Ascending aorta (tissue), 2 donors: ENCODE measurements around the gene PLD6. TPM values are rescaled to one million over a fixed set of nuclear protein-coding genes. Genes with fewer than 3 reads are reported as not detected.
A peak's percentile ranks its signal among the peaks of the same experiment; 100 is the strongest.
"Not testable (repeated sequence)": the region's sequence is repeated elsewhere in the genome, so short reads cannot be mapped to it uniquely, and the experiment has no call there.

Experiments
- DNase-seq, 2 donors: peaks; one replicate each; pipeline ENCODE4 v3.0.0-alpha.2; 2019; ENCODE audit warnings: low spot score in 2 of 2
- H3K27ac ChIP-seq, 2 donors: fragments of 200-600 bp; sonication (generic); one replicate each; pipeline ENCODE4 v1.5.1; 2016 to 2017; ENCODE audit warnings: mild to moderate bottlenecking in 1 of 2
- H3K27me3 ChIP-seq: fragments of 200-600 bp; sonication (generic); one replicate; pipeline ENCODE4 v1.5.1; 2017
- H3K36me3 ChIP-seq, 2 donors: fragments of 200-600 bp; sonication (generic); one replicate each; pipeline ENCODE4 v1.5.1; 2016
- H3K4me1 ChIP-seq, 2 donors: fragments of 200-600 bp; sonication (generic); one replicate each; pipeline ENCODE4 v1.5.1; 2016 to 2017; ENCODE audit warnings: mild to moderate bottlenecking in 1 of 2
- H3K4me3 ChIP-seq, 2 donors: fragments of 200-600 bp; sonication (generic); one replicate each; pipeline ENCODE4 v1.5.1; 2016 to 2017; ENCODE audit warnings: mild to moderate bottlenecking in 1 of 2
- H3K9me3 ChIP-seq, 2 donors: fragments of 200-600 bp; sonication (generic); one replicate each; pipeline ENCODE4 v1.5.1; 2016
- CTCF ChIP-seq, 3 experiments: fragments of 200-600 bp in 2 of 3; fragments of 450-650 bp in 1 of 3; sonication (generic) in 2 of 3; IDR thresholded peaks; one replicate each; pipeline ENCODE4 v1.5.1; 2016 to 2019; ENCODE audit warnings: antibody characterized with exemption in 3 of 3, mild to moderate bottlenecking in 1 of 3, moderate library complexity in 1 of 3
- intact Hi-C: fragments of 100-400 bp; cut with DNase I; formaldehyde crosslinking; loops from one replicate; pipeline ENCODE4 v1.15.1; 2023
- total RNA-seq: library from RNA; depleted of rRNA; stranded (reverse); fragments of >200 nt; gene quantifications from one replicate; pipeline ENCODE4 v1.1.0, GENCODE V29; 2016

The PLD6 gene
- total RNA-seq, 1 donor from 2014 or later, result 0.32 TPM

- H3K27ac ChIP-seq, result no peak overlapping the region
- H3K4me1 ChIP-seq, result no peaks in the 10 kb centered on the region
- intact Hi-C loops, result no loop called here
- no peak for DNase-seq
- no peak overlapping the region for H3K4me3 ChIP-seq
- no peaks in the 10 kb centered on the region for H3K27me3 ChIP-seq
- H3K9me3 ChIP-seq, result no peaks in the 10 kb centered on the region
- H3K36me3 ChIP-seq, result peaks cover 79 to 90% of the 10 kb centered on the region in 2 donors
- no peak for TF ChIP-seq CTCF (IDR thresholded peaks at IDR 0.05)
These were observed 42.0 kb downstream of the PLD6 start for GRCh38 chr17:17164156-17164555.

- no peak for DNase-seq
- H3K4me3 ChIP-seq, result no peak overlapping the region
- no peak overlapping the region for H3K27ac ChIP-seq
- intact Hi-C loops, result no loop called here
- H3K36me3 ChIP-seq, result peaks cover 86 to 99% of the 10 kb centered on the region in 2 donors
- TF ChIP-seq CTCF (IDR thresholded peaks at IDR 0.05), result no peak
- no peaks in the 10 kb centered on the region for H3K27me3 ChIP-seq
- no peaks in the 10 kb centered on the region for H3K9me3 ChIP-seq
- no peaks in the 10 kb centered on the region for H3K4me1 ChIP-seq
These were observed 44.4 kb downstream of the PLD6 start for GRCh38 chr17:17161759-17162158.

- intact Hi-C loops, result no loop called here
- no peak for DNase-seq
- no peaks in the 10 kb centered on the region for H3K27me3 ChIP-seq
- no peak overlapping the region for H3K4me3 ChIP-seq
- no peak overlapping the region for H3K27ac ChIP-seq
- TF ChIP-seq CTCF (IDR thresholded peaks at IDR 0.05), result no peak
- no peaks in the 10 kb centered on the region for H3K9me3 ChIP-seq
- H3K4me1 ChIP-seq, result no peaks in the 10 kb centered on the region
- H3K36me3 ChIP-seq, result peaks cover 82 to 99% of the 10 kb centered on the region in 2 donors
These were observed 45.0 kb downstream of the PLD6 start for GRCh38 chr17:17161121-17161520.

GRCh38 chr17:17159571-17159970 lies 46.6 kb downstream of the PLD6 start:
- no peaks in the 10 kb centered on the region for H3K4me1 ChIP-seq
- no peak for DNase-seq
- H3K4me3 ChIP-seq, result no peak overlapping the region
- H3K27me3 ChIP-seq, result no peaks in the 10 kb centered on the region
- no peak overlapping the region for H3K27ac ChIP-seq
- peaks cover 81 to 99% of the 10 kb centered on the region in 2 donors for H3K36me3 ChIP-seq
- no peak for TF ChIP-seq CTCF (IDR thresholded peaks at IDR 0.05)
- intact Hi-C loops, result no loop called here
- no peaks in the 10 kb centered on the region for H3K9me3 ChIP-seq

GRCh38 chr17:17158506-17158905 lies 47.6 kb downstream of the PLD6 start:
- intact Hi-C loops, H3K27me3 ChIP-seq, DNase-seq, H3K4me1 ChIP-seq, H3K27ac ChIP-seq, H3K9me3 ChIP-seq, H3K4me3 ChIP-seq: not testable (repeated sequence)
- peaks cover 81 to 99% of the 10 kb centered on the region in 2 donors for H3K36me3 ChIP-seq

- Histone ChIP-seq H3K9me3 (no peaks in the 10 kb centered on the region), H3K27ac (peak overlapping the region in 1 of 2 donors; percentile 31), H3K4me3 (no peak overlapping the region), H3K27me3 (no peaks in the 10 kb centered on the region), H3K4me1 (peaks cover 6 to 8% of the 10 kb centered on the region in 2 donors), H3K36me3 (peaks cover 74 to 96% of the 10 kb centered on the region in 2 donors)
- intact Hi-C loops, result no loop called here
- TF ChIP-seq CTCF (IDR thresholded peaks at IDR 0.05), result no peak
- DNase-seq, result no peak
These were observed 49.1 kb downstream of the PLD6 start for GRCh38 chr17:17157041-17157440.
